Nephron (organoid): ENCODE data around the gene OR4F6.
"Not testable (repeated sequence)": the region's sequence is repeated elsewhere in the genome, so short reads cannot be mapped to it uniquely, and the experiment has no call there.

Experiments
- H3K27ac Mint-ChIP-seq, 3 experiments: 2 replicates each; pipeline ENCODE4 v1.8.0; 2020; ENCODE audit warnings: mixed read lengths in 3 of 3, mild to moderate bottlenecking in 2 of 3, moderate library complexity in 1 of 3
- H3K27me3 Mint-ChIP-seq: 2 replicates; pipeline ENCODE4 v1.8.0; 2021; ENCODE audit warnings: low read depth, mild to moderate bottlenecking, moderate library complexity, mixed read lengths
- H3K36me3 Mint-ChIP-seq: 2 replicates; pipeline ENCODE4 v1.8.0; 2020; ENCODE audit warnings: low read depth, mixed read lengths
- H3K4me1 Mint-ChIP-seq: 2 replicates; pipeline ENCODE4 v1.8.0; 2020; ENCODE audit warnings: mixed read lengths
- H3K4me3 Mint-ChIP-seq, 3 experiments: 2 replicates each; pipeline ENCODE4 v1.8.0; 2020; ENCODE audit warnings: mild to moderate bottlenecking in 3 of 3, mixed read lengths in 3 of 3, moderate library complexity in 2 of 3
- H3K9me3 Mint-ChIP-seq: 2 replicates; pipeline ENCODE4 v1.8.0; 2020; ENCODE audit warnings: mixed read lengths
- CTCF ChIP-seq, 3 experiments: fragments of 200-600 bp; sonication (generic); IDR thresholded peaks; one replicate each; pipeline ENCODE4 v1.5.0; 2021; ENCODE audit warnings: antibody characterized with exemption in 3 of 3; ENCODE audit not compliant: unreplicated experiment in 3 of 3

OR4F6 gene

DNA sequence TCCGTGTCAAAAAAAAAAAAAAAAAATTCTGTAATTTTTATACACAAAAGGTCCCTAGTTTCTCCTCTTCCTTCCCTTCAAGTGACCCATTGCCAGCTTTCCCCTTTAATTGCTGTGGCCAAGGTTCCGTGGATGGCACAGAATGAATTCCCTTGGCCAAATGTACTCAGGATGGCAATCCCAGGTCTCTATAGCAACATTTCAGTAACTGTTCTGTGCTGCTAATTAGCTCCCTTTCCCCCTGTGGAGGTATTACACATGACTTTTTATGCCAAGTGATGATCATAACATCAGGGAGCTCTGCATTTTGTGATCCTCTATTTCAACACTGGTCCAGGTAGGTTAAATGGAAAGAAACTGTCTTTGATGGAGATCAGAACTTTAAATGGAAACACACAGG, at the start of gene OR4F6:
OR4F6 (plus strand) TSS at position 301 of the 400 bp plus-strand sequence. CDS start 2,211 bp downstream, outside the sequence.
- H3K4me1 Mint-ChIP-seq, result no peaks in the 10 kb centered on the region
- no peak within 1 kb of the TSS for H3K27ac Mint-ChIP-seq
- H3K4me3 Mint-ChIP-seq, result no peak within 1 kb of the TSS
- H3K9me3 Mint-ChIP-seq, result no peaks in the 10 kb centered on the region
- H3K27me3 Mint-ChIP-seq, result peaks cover 27% of the 10 kb centered on the region
- TF ChIP-seq CTCF (IDR thresholded peaks at IDR 0.05; ENCODE audit: unreplicated experiment in 3 of 3), result no peak
- H3K36me3 Mint-ChIP-seq, result no peaks in the 10 kb centered on the region

DNA sequence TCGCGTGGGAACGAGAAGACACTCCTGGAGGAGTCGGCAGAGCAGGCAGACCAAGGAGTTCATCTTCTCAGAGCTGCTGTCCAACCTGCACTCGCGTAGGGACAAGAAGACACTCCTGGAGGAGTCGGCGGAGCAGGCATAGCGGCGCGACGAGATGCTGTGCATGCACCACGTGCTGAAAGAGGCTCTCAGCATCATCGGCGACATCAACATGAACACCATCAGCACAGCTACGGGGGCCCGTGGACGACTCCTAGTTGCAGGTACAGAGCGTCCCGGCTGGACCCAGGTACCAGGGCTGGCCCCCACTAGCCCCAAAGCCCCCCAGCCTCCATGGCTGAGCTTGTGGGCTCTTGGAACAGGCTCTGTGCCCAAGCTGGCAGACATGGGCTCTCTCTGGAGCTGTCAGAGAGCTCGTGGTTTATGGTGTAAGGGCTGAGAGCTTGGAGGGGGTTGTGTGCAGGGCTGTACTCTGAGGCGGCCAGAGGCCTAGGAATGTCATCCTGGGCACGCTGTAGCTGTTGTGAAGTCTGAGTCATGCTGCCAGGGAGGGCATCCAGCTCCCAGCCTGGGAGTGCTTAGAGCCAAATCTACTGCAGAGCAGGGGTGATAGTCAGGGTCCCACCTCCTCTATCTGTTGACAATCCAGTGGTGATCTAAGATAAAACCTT, 38.5 kb upstream of the OR4F6 start:
- not testable (repeated sequence) for H3K36me3 Mint-ChIP-seq, H3K27ac Mint-ChIP-seq, H3K4me1 Mint-ChIP-seq, H3K27me3 Mint-ChIP-seq, H3K4me3 Mint-ChIP-seq, H3K9me3 Mint-ChIP-seq

- not testable (repeated sequence) for H3K36me3 Mint-ChIP-seq, H3K4me3 Mint-ChIP-seq, H3K27ac Mint-ChIP-seq, H3K4me1 Mint-ChIP-seq, H3K9me3 Mint-ChIP-seq, H3K27me3 Mint-ChIP-seq
Observed at GRCh38 chr15:101765340-101765671, 38.0 kb upstream of the OR4F6 start.

GRCh38 chr15:101765772-101766456, 37.4 kb upstream of the OR4F6 start:
- Mint-ChIP-seq H3K4me3 (no peak overlapping the region), H3K27me3 (no peaks in the 10 kb centered on the region), H3K9me3 (peaks cover 4% of the 10 kb centered on the region), H3K4me1 (no peaks in the 10 kb centered on the region), H3K27ac (no peak overlapping the region), H3K36me3 (peaks cover 3% of the 10 kb centered on the region)
- no peak for TF ChIP-seq CTCF (IDR thresholded peaks at IDR 0.05; ENCODE audit: unreplicated experiment in 3 of 3)

DNA sequence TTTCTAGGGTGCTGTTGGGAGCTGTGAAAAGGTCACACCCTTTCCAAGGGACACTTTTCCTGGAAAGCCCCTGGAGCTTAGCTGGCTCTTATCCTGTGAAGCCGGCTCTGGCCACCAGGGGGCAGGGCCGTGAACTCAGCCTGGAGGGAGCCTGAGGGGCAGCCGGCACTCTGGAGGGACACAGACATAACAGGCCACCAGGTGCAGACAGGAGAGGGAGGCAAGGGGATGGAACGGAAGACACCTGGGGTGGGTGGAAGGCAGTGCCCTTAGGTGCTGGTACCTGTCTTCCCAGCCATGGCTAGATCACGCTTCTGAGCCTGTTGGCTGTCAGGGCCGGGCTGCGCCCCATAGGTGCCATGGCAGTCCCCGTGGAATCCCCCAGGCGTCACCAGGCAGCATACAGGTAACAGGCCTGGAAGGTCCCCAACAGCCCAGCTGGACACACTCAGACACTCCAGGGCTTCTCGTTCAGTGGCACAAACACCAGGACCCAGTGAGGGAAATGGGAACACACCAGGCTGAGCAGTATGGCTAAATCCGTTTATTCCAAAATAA, 36.1 kb upstream of the OR4F6 start:
- not testable (repeated sequence) for H3K36me3 Mint-ChIP-seq, H3K4me1 Mint-ChIP-seq, H3K27ac Mint-ChIP-seq, H3K27me3 Mint-ChIP-seq, H3K9me3 Mint-ChIP-seq, H3K4me3 Mint-ChIP-seq

DNA sequence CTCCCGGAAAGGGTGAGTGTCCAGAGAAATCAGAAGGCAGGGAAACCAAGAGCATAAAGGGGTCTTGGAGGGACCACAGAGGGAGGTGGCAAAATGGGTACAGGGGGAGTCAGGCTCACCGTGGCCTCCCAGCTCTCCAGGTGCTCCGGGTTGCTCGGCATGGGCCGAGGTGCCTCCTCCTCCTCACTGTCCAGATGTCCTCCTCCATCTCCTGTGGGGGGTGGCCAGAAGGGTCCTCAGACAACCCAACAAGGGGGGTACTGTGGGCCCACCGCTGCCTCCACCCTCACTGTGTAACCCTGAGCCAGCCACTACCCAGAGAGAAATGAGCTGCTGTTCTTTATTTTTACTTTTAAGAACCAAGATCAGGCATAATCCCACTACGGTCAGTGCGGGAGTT, 30.4 kb upstream of the OR4F6 start:
- no peak overlapping the region for H3K27ac Mint-ChIP-seq
- no peak overlapping the region for H3K4me3 Mint-ChIP-seq
- H3K27me3 Mint-ChIP-seq, result peaks cover 18% of the 10 kb centered on the region
- no peaks in the 10 kb centered on the region for H3K4me1 Mint-ChIP-seq
- no peaks in the 10 kb centered on the region for H3K36me3 Mint-ChIP-seq
- H3K9me3 Mint-ChIP-seq, result no peaks in the 10 kb centered on the region
- TF ChIP-seq CTCF (IDR thresholded peaks at IDR 0.05; ENCODE audit: unreplicated experiment in 3 of 3), result no peak

- Mint-ChIP-seq H3K4me1 (no peaks in the 10 kb centered on the region), H3K27ac (no peak overlapping the region), H3K27me3 (peaks cover 23% of the 10 kb centered on the region), H3K9me3 (no peaks in the 10 kb centered on the region), H3K4me3 (no peak overlapping the region), H3K36me3 (no peaks in the 10 kb centered on the region)
- no peak for TF ChIP-seq CTCF (IDR thresholded peaks at IDR 0.05; ENCODE audit: unreplicated experiment in 3 of 3)
Observed at GRCh38 chr15:101773496-101774100, 29.7 kb upstream of the OR4F6 start.
